HG03520 (cell line): Measurements from ENCODE around the gene METTL6.
"Not testable (repeated sequence)": the region's sequence is repeated elsewhere in the genome, so short reads cannot be mapped to it uniquely, and the experiment has no call there.

Source experiments
- ATAC-seq: cut with Tn5 transposase; IDR thresholded peaks from one replicate; pipeline ENCODE4 v1.9.1; 2021; ENCODE audit warnings: mild to moderate bottlenecking, moderate library complexity; ENCODE audit not compliant: unreplicated experiment

METTL6 gene

GRCh38 chr3:15375461-15376000 is 51.8 kb downstream of the METTL6 start:
- ATAC-seq = no peak

GRCh38 chr3:15372918-15373317 is 54.4 kb downstream of the METTL6 start:
- ATAC-seq = no peak

- ATAC-seq = no peak
Observed at GRCh38 chr3:15368561-15369135, 58.7 kb downstream of the METTL6 start.

- ATAC-seq = no peak
Observed at GRCh38 chr3:15367059-15367458, 60.3 kb downstream of the METTL6 start.

GRCh38 chr3:15364078-15364477 is 63.3 kb downstream of the METTL6 start:
- ATAC-seq = not testable (repeated sequence)

GRCh38 chr3:15361494-15362214 is 65.7 kb downstream of the METTL6 start:
- ATAC-seq = peak; percentile 71

GRCh38 chr3:15360788-15361493 is 66.4 kb downstream of the METTL6 start:
- no peak for ATAC-seq
